ENCODE measurements around the gene TSPAN11.

TSPAN11 gene

DNA sequence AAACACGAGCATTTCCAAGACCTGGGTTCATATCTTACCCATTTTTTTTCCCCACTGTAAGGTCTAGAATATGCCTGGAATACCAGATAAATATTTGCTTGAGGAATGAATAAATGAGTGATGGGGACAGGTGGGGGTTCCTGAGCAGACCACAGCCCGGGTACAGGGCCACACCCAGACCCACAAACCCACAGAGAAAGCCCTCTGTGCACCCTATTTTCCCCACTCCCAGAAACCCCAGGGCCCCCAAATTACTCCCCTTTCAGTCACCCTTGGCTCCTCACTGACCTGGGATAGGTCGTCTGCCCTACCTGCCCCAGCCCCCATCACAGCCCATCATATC is 80.6 kb downstream of the TSPAN11 start:
- H3K4me2 ChIP-seq (ENCODE audit: low read depth, low read length, poor library complexity, severe bottlenecking): no peak overlapping the region
- no peaks in the 10 kb centered on the region for H3K9me3 ChIP-seq (ENCODE audit: insufficient read depth, low read depth, low read length)
- no peaks in the 10 kb centered on the region for H3K9me2 ChIP-seq (replicated peaks; ENCODE audit: low read depth, low read length)
- H3K4me3 ChIP-seq (ENCODE audit: low read length, poor library complexity, severe bottlenecking): no peak overlapping the region
- TF ChIP-seq, protein P1, sequence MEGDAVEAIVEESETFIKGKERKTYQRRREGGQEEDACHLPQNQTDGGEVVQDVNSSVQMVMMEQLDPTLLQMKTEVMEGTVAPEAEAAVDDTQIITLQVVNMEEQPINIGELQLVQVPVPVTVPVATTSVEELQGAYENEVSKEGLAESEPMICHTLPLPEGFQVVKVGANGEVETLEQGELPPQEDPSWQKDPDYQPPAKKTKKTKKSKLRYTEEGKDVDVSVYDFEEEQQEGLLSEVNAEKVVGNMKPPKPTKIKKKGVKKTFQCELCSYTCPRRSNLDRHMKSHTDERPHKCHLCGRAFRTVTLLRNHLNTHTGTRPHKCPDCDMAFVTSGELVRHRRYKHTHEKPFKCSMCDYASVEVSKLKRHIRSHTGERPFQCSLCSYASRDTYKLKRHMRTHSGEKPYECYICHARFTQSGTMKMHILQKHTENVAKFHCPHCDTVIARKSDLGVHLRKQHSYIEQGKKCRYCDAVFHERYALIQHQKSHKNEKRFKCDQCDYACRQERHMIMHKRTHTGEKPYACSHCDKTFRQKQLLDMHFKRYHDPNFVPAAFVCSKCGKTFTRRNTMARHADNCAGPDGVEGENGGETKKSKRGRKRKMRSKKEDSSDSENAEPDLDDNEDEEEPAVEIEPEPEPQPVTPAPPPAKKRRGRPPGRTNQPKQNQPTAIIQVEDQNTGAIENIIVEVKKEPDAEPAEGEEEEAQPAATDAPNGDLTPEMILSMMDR (conservative IDR thresholded peaks at IDR 0.05; ENCODE audit: low read length): no peak
- TF ChIP-seq EZH2phosphoT487 (IDR thresholded peaks at IDR 0.05; ENCODE audit: borderline replicate concordance): no peak
- H3K9ac ChIP-seq (ENCODE audit: low read depth, low read length, poor library complexity, severe bottlenecking): no peak overlapping the region
- H4K20me1 ChIP-seq (ENCODE audit: insufficient read depth, low read length, poor library complexity, severe bottlenecking): no peaks in the 10 kb centered on the region
- H3K79me2 ChIP-seq (ENCODE audit: insufficient read depth, low read length): no peaks in the 10 kb centered on the region
- H2AFZ ChIP-seq (ENCODE audit: low read length): no peak overlapping the region
- no peaks in the 10 kb centered on the region for H3K4me1 ChIP-seq (ENCODE audit: insufficient read depth, low read length, poor library complexity, severe bottlenecking)
- no peaks in the 10 kb centered on the region for H3F3A ChIP-seq (ENCODE audit: low read depth)
- H3K36me3 ChIP-seq (ENCODE audit: insufficient read depth, low read length): no peaks in the 10 kb centered on the region
- H3K27me3 ChIP-seq (ENCODE audit: insufficient read depth, low read length, poor library complexity, severe bottlenecking): no peaks in the 10 kb centered on the region

DNA sequence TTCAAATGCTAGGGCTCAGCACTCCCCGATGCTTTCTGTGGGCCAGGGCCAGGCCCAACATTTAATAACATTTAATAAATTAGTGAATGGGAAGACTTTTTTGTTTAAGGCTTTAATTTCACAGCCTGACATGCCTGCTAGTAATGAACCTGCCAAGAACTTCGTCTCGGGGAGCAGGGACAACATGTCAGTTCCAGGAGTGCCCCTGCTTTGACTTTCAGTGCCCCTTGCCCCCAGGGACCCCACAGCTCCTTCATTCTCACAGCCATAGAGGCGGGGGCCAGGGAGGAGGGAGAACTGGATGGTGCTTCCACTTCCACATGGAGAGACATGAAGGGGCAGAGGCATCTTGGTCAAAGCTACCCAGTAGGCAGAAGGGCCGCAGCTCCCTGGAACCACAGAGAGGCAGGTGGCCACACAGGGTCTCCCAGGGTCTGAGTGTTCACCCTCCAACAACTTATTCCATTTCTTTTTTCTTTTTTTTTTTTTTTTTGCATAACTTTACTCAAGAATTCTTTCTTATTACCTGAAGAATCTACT is 81.2 kb downstream of the TSPAN11 start:
- Histone ChIP-seq H2AFZ (ENCODE audit: low read length) (no peak overlapping the region), H3K4me2 (ENCODE audit: low read depth, low read length, poor library complexity, severe bottlenecking) (no peak overlapping the region), H3K9me2 (replicated peaks; ENCODE audit: low read depth, low read length) (no peaks in the 10 kb centered on the region)

DNA sequence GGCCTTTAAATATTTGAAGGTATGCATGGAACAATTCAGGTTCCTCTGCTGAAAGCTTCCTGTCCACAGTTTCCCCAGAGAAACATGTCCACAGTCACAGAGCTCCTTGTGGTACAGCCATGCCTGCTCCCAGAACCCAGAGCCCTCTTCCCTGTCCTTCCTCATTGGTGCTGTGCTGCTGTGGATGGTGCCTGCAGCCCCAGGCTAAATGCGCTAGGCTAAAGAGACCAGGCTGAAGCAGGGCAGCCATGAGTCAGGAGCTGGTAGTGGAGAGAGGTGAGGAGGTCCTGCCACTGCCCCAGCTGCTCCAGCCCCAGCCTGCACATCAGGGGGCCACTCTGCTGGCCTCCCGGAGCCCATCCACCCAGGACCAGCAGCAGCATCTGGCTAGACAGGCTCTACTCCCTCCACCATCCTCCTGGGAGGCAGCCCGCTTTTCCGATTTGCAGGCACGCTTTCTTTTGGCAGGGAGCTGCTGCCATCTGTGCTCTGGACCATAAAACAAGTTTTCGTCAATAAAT is 81.8 kb downstream of the TSPAN11 start:
- H3K79me2 ChIP-seq (ENCODE audit: insufficient read depth, low read length): no peaks in the 10 kb centered on the region
- H3K4me1 ChIP-seq (ENCODE audit: insufficient read depth, low read length, poor library complexity, severe bottlenecking): no peaks in the 10 kb centered on the region
- TF ChIP-seq EZH2phosphoT487 (IDR thresholded peaks at IDR 0.05; ENCODE audit: borderline replicate concordance): no peak
- TF ChIP-seq, protein P1 (conservative IDR thresholded peaks at IDR 0.05; ENCODE audit: low read length): no peak
- H3K9ac ChIP-seq (ENCODE audit: low read depth, low read length, poor library complexity, severe bottlenecking): no peak overlapping the region
- H3K9me2 ChIP-seq (replicated peaks; ENCODE audit: low read depth, low read length): no peaks in the 10 kb centered on the region
- no peaks in the 10 kb centered on the region for H3K36me3 ChIP-seq (ENCODE audit: insufficient read depth, low read length)
- no peaks in the 10 kb centered on the region for H3K9me3 ChIP-seq (ENCODE audit: insufficient read depth, low read depth, low read length)
- no peaks in the 10 kb centered on the region for H4K20me1 ChIP-seq (ENCODE audit: insufficient read depth, low read length, poor library complexity, severe bottlenecking)
- no peaks in the 10 kb centered on the region for H3F3A ChIP-seq (ENCODE audit: low read depth)
- H3K4me3 ChIP-seq (ENCODE audit: low read length, poor library complexity, severe bottlenecking): no peak overlapping the region
- no peak overlapping the region for H2AFZ ChIP-seq (ENCODE audit: low read length)
- no peaks in the 10 kb centered on the region for H3K27me3 ChIP-seq (ENCODE audit: insufficient read depth, low read length, poor library complexity, severe bottlenecking)
- H3K4me2 ChIP-seq (ENCODE audit: low read depth, low read length, poor library complexity, severe bottlenecking): no peak overlapping the region

More for the DNA sequence above, 81.2 kb downstream of the TSPAN11 start:
- H3K27me3 ChIP-seq (ENCODE audit: insufficient read depth, low read length, poor library complexity, severe bottlenecking): no peaks in the 10 kb centered on the region
- no peaks in the 10 kb centered on the region for H3K4me1 ChIP-seq (ENCODE audit: insufficient read depth, low read length, poor library complexity, severe bottlenecking)
- H3K4me3 ChIP-seq (ENCODE audit: low read length, poor library complexity, severe bottlenecking): no peak overlapping the region
- TF ChIP-seq EZH2phosphoT487 (IDR thresholded peaks at IDR 0.05; ENCODE audit: borderline replicate concordance): no peak
- TF ChIP-seq, protein P1 (conservative IDR thresholded peaks at IDR 0.05; ENCODE audit: low read length): no peak
- H3F3A ChIP-seq (ENCODE audit: low read depth): no peaks in the 10 kb centered on the region
- H3K9ac ChIP-seq (ENCODE audit: low read depth, low read length, poor library complexity, severe bottlenecking): no peak overlapping the region
- no peaks in the 10 kb centered on the region for H4K20me1 ChIP-seq (ENCODE audit: insufficient read depth, low read length, poor library complexity, severe bottlenecking)
- no peaks in the 10 kb centered on the region for H3K36me3 ChIP-seq (ENCODE audit: insufficient read depth, low read length)
- H3K9me3 ChIP-seq (ENCODE audit: insufficient read depth, low read depth, low read length): no peaks in the 10 kb centered on the region
- no peaks in the 10 kb centered on the region for H3K79me2 ChIP-seq (ENCODE audit: insufficient read depth, low read length)
